H1 (cell line): ENCODE data around the gene HEPACAM.

Experiments
- ATF2 ChIP-seq: IDR thresholded peaks from 2 replicates; pipeline ENCODE4 v1.6.1; 2012; ENCODE audit warnings: low read length, inconsistent platforms
- POLR2AphosphoS5 ChIP-seq: IDR thresholded peaks from 2 replicates; pipeline ENCODE4 v1.6.1; 2011; ENCODE audit warnings: low read depth, low read length
- TBP ChIP-seq: IDR thresholded peaks from 2 replicates; pipeline ENCODE4 v1.6.1; 2011; ENCODE audit warnings: low read depth, low read length, improper control_type of control experiment
- ZNF274 ChIP-seq: IDR thresholded peaks from 2 replicates; pipeline ENCODE4 v1.7.0; 2012; ENCODE audit warnings: low read length, borderline replicate concordance; ENCODE audit errors: extremely low read depth
- TF ChIP-seq, protein P1 (sequence below): IDR thresholded peaks from 2 replicates; pipeline ENCODE4 v1.6.1; 2011; ENCODE audit warnings: low read depth, mild to moderate bottlenecking, low read length; ENCODE audit not compliant: insufficient read depth

DNA sequence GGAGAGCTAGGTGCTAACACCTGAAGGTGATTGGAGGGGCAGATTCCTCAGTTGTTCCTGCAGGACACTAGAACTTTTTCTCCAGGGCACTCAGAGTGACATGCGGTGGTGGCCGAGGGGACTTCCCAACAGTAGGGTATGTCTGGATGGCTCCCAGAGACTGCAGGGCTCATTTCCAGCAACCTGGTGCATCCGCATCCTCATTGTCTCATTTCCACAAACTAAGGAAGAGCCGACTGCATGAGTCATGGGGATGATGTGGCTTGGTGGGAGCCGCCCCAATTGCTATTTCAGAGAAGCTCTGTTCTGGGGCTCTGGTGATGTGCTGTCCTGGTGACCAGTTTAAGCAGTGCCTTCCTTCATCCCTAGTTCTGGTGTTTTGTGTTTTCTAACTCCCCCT, 35.4 kb downstream of the HEPACAM start:
- TF ChIP-seq ZNF274 (no peak), ATF2 (no peak), TBP (no peak), POLR2AphosphoS5 (no peak)
- TF ChIP-seq, protein P1, sequence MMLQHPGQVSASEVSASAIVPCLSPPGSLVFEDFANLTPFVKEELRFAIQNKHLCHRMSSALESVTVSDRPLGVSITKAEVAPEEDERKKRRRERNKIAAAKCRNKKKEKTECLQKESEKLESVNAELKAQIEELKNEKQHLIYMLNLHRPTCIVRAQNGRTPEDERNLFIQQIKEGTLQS, result no peak
